Ammon's horn (tissue), 1 donor: Measurements from ENCODE around the gene ATAD2B.
"Not testable (repeated sequence)": the region's sequence is repeated elsewhere in the genome, so short reads cannot be mapped to it uniquely, and the experiment has no call there.

Experiments
- DNase-seq: peaks from one replicate; pipeline ENCODE4 v3.0.0-alpha.2; 2016; ENCODE audit warnings: low spot score

ATAD2B gene

GRCh38 chr2:23789012-23789411, 137.9 kb downstream of the ATAD2B start:
- no peak for DNase-seq

- DNase-seq: no peak
Observed at GRCh38 chr2:23788100-23788499, 138.8 kb downstream of the ATAD2B start.

- DNase-seq: no peak
Observed at GRCh38 chr2:23784971-23785370, 142.0 kb downstream of the ATAD2B start.

GRCh38 chr2:23782646-23783045, 144.3 kb downstream of the ATAD2B start:
- DNase-seq: no peak

GRCh38 chr2:23782126-23782525, 144.8 kb downstream of the ATAD2B start:
- no peak for DNase-seq

GRCh38 chr2:23780465-23780864, 146.5 kb downstream of the ATAD2B start:
- DNase-seq: not testable (repeated sequence)

- DNase-seq: no peak
Observed at GRCh38 chr2:23777826-23778225, 149.1 kb downstream of the ATAD2B start.

GRCh38 chr2:23776021-23776420, 150.9 kb downstream of the ATAD2B start:
- no peak for DNase-seq

- no peak for DNase-seq
Observed at GRCh38 chr2:23772684-23773083, 154.2 kb downstream of the ATAD2B start.

- no peak for DNase-seq
Observed at GRCh38 chr2:23772056-23772455, 154.9 kb downstream of the ATAD2B start.

GRCh38 chr2:23769364-23769763, 157.6 kb downstream of the ATAD2B start:
- no peak for DNase-seq

- no peak for DNase-seq
Observed at GRCh38 chr2:23767876-23768621, 158.9 kb downstream of the ATAD2B start.

- DNase-seq: no peak
Observed at GRCh38 chr2:23762141-23762540, 164.8 kb downstream of the ATAD2B start.

GRCh38 chr2:23761638-23762037, 165.3 kb downstream of the ATAD2B start:
- no peak for DNase-seq

GRCh38 chr2:23760736-23761135, 166.2 kb downstream of the ATAD2B start:
- no peak for DNase-seq

- no peak for DNase-seq
Observed at GRCh38 chr2:23757686-23758433, 169.1 kb downstream of the ATAD2B start.

GRCh38 chr2:23756593-23757292, 170.2 kb downstream of the ATAD2B start:
- DNase-seq: no peak

- DNase-seq: no peak
Observed at GRCh38 chr2:23754970-23755369, 172.0 kb downstream of the ATAD2B start.

GRCh38 chr2:23753291-23754010, 173.5 kb downstream of the ATAD2B start:
- no peak for DNase-seq

- DNase-seq: no peak
Observed at GRCh38 chr2:23751747-23752265, 175.1 kb downstream of the ATAD2B start.

- DNase-seq: no peak
Observed at GRCh38 chr2:23746141-23746863, 180.6 kb downstream of the ATAD2B start.
